PFSK-1 (cell line): ENCODE results near the gene CCDC85A.

Source experiments
- FOXP2 ChIP-seq: optimal IDR thresholded peaks from 2 replicates; pipeline ENCODE3; 2011; ENCODE audit warnings: borderline replicate concordance, control low read depth, inconsistent platforms; ENCODE audit not compliant: insufficient read depth; ENCODE audit errors: extremely low read length, extremely low read depth
- POLR2AphosphoS5 ChIP-seq: IDR thresholded peaks from 2 replicates; pipeline ENCODE4 v1.6.1; 2012; ENCODE audit warnings: low read depth, mild to moderate bottlenecking, control low read depth, low read length, moderate library complexity
- SIN3A ChIP-seq: IDR thresholded peaks from 2 replicates; pipeline ENCODE4 v1.6.1; 2012; ENCODE audit warnings: mild to moderate bottlenecking, low read length, moderate library complexity, borderline replicate concordance; ENCODE audit not compliant: insufficient read depth
- TAF1 ChIP-seq: IDR thresholded peaks from 2 replicates; pipeline ENCODE4 v1.6.1; 2012; ENCODE audit warnings: low read length, control low read depth, borderline replicate concordance; ENCODE audit not compliant: insufficient read depth
- TF ChIP-seq, protein P1 (sequence below), 2 experiments: IDR thresholded peaks; 2 replicates each; pipeline versions ENCODE4 v1.6.1 to v1.8.0; 2011 to 2012; ENCODE audit warnings: low read depth in 2 of 2, low read length in 2 of 2, control low read depth in 1 of 2, inconsistent platforms in 1 of 2, mild to moderate bottlenecking in 1 of 2, moderate library complexity in 1 of 2; ENCODE audit not compliant: insufficient read depth in 1 of 2

The CCDC85A gene

DNA sequence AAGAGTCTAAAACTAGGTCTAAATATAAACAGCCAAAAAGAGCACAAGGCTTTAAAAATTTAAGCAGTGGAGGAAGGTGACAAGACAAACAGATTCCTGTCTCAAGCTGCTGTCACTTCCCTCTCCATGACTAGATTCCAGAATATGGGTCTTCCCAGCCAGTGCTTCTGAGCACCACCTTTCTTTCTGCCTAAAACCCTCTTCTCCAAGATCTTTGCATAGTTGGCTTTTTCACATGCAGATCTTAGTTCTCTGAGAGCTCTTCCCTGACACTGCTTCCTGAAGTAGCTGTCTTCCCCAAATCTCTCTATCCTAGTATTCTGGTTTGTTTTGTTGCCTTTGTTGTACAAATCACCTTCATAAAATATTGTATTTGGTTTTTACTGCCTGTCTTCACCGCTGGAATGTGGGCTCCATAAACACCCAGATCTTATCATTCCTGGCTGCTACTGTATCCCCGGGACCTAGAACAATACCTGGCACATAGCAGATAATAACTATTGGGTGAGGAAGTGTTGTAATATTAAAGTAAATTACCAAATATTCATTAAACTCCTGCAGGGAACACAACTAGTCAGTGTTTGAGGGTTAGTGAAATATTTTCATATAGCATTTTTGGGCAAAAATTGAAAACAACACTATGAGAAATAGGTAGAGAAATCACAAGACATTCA lies 150.2 kb downstream of the CCDC85A start:
- TF ChIP-seq SIN3A (no peak), POLR2AphosphoS5 (no peak), TAF1 (no peak), FOXP2 (no peak)
- TF ChIP-seq, protein P1, sequence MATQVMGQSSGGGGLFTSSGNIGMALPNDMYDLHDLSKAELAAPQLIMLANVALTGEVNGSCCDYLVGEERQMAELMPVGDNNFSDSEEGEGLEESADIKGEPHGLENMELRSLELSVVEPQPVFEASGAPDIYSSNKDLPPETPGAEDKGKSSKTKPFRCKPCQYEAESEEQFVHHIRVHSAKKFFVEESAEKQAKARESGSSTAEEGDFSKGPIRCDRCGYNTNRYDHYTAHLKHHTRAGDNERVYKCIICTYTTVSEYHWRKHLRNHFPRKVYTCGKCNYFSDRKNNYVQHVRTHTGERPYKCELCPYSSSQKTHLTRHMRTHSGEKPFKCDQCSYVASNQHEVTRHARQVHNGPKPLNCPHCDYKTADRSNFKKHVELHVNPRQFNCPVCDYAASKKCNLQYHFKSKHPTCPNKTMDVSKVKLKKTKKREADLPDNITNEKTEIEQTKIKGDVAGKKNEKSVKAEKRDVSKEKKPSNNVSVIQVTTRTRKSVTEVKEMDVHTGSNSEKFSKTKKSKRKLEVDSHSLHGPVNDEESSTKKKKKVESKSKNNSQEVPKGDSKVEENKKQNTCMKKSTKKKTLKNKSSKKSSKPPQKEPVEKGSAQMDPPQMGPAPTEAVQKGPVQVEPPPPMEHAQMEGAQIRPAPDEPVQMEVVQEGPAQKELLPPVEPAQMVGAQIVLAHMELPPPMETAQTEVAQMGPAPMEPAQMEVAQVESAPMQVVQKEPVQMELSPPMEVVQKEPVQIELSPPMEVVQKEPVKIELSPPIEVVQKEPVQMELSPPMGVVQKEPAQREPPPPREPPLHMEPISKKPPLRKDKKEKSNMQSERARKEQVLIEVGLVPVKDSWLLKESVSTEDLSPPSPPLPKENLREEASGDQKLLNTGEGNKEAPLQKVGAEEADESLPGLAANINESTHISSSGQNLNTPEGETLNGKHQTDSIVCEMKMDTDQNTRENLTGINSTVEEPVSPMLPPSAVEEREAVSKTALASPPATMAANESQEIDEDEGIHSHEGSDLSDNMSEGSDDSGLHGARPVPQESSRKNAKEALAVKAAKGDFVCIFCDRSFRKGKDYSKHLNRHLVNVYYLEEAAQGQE (IDR thresholded peaks at IDR 0.05; ENCODE audit: insufficient read depth in 1 of 2, low read depth in 2 of 2, low read length in 2 of 2), result no peak

DNA sequence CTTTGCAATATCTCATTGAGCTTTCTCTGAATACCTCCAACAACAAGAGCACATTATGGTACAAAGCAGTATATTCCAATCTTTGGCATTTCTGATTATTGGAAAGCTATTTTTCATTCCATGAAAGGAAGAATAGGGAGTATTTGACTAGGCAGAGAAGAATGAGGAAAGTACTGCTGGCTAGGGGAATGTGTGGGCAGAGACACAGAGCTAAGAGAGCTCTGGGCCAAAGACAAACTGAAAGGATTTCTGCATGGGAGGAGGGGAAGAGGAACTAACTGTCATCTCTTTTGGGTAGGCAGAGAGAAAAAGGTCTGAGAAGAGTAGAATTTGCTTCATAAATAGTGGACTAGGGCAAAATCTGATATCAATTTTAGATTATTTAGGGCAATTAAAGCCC lies 150.8 kb downstream of the CCDC85A start:
- TF ChIP-seq FOXP2 (no peak), SIN3A (no peak)

DNA sequence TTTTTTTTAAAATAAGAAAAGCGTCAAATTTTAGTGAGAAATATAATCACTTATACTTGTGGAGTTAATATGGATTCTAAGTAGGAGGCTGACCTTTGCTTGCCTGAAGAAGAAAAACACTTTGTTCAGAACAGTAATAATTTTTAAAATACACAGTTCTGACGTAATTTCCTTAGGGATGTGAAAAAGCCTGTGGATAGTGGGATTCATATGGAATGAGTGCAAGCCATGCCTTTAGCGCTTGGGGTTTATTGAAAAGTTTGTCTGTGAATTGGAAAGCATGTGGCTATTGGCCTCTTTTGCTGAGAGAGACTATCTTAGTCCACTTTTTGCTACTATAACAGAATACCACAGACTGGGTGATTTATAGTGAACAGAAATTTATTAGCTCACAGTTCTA lies 151.3 kb downstream of the CCDC85A start:
- TF ChIP-seq POLR2AphosphoS5 (no peak), FOXP2 (no peak), SIN3A (no peak), TAF1 (no peak)
- TF ChIP-seq, protein P1 (IDR thresholded peaks at IDR 0.05; ENCODE audit: insufficient read depth in 1 of 2, low read depth in 2 of 2, low read length in 2 of 2), result no peak

DNA sequence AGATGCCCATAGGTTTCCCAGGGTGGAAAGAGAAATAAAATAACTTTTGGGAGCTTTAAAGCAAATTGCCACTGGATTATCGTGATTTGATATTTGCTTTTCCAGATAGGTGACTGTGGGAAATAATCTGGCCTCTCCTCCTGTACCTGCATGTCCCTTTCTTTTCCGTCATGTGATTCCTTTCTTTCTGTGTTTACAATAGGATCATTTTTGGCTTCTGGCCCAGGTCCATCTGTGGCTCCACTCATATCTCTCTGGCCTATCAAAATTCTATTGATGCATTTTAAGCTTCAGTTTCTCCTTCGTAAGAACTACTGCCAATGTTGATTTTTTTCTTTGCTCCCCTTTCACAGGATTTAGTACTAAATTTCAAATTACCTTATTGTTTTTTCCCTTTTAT lies 153.6 kb downstream of the CCDC85A start:
- TF ChIP-seq SIN3A, result no peak
- no peak for TF ChIP-seq FOXP2
- no peak for TF ChIP-seq TAF1
- TF ChIP-seq POLR2AphosphoS5, result no peak
- TF ChIP-seq, protein P1 (IDR thresholded peaks at IDR 0.05; ENCODE audit: insufficient read depth in 1 of 2, low read depth in 2 of 2, low read length in 2 of 2), result no peak

DNA sequence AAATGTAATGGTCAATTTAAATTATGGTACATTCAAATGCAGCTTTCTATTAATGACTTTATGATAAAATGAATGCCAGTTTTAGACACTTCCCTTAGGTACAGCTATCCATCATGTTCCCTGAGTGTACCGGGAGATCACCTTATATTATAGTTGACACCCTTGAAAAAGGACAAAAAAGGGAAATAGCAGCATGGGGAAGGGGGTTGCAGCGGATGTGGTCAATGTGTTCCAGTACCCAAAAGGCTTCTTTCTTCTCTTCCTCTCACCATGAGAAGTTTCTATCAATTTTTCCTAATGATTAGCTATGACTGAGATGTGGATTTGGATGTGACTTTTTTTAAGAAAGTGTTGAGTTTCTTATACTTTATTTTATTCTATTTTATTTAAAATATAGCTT lies 154.4 kb downstream of the CCDC85A start:
- TF ChIP-seq TAF1 (no peak), FOXP2 (no peak), POLR2AphosphoS5 (no peak), SIN3A (no peak)
- TF ChIP-seq, protein P1 (IDR thresholded peaks at IDR 0.05; ENCODE audit: insufficient read depth in 1 of 2, low read depth in 2 of 2, low read length in 2 of 2), result no peak
